OCI-LY1 (cell line): Measurements from ENCODE around the gene BHLHE23.
A peak's percentile ranks its signal among the peaks of the same experiment; 100 is the strongest.

Source experiments
- H2AFZ ChIP-seq: fragments of 200-600 bp; sonication (generic), shearing (Covaris generic); 2 replicates; pipeline ENCODE4 v1.6.0; 2014; ENCODE audit warnings: antibody characterized with exemption, mild to moderate bottlenecking, low read length
- H3F3A ChIP-seq: fragments of 200-600 bp; sonication (generic), shearing (Covaris generic); 2 replicates; pipeline ENCODE4 v1.6.0; 2014; ENCODE audit warnings: mild to moderate bottlenecking, antibody characterized with exemption, low read length, moderate library complexity; ENCODE audit not compliant: insufficient read depth
- H3K27ac ChIP-seq: fragments of 200-600 bp; sonication (generic); 2 replicates; pipeline ENCODE4 v1.5.1; 2014; ENCODE audit warnings: low read length, mixed run types, mild to moderate bottlenecking, low read depth; ENCODE audit not compliant: poor library complexity, severe bottlenecking
- H3K27me3 ChIP-seq: fragments of 200-600 bp; sonication (generic); 2 replicates; pipeline ENCODE4 v1.6.0; 2014; ENCODE audit warnings: antibody characterized with exemption, mild to moderate bottlenecking, low read length, moderate library complexity; ENCODE audit not compliant: insufficient read depth
- H3K36me3 ChIP-seq: fragments of 200-600 bp; sonication (generic); 2 replicates; pipeline ENCODE4 v1.6.1; 2014; ENCODE audit warnings: mild to moderate bottlenecking, antibody characterized with exemption, low read length, moderate library complexity, mixed read lengths; ENCODE audit not compliant: insufficient read depth
- H3K4me1 ChIP-seq: fragments of 200-600 bp; sonication (generic); 2 replicates; pipeline ENCODE4 v1.5.1; 2014; ENCODE audit warnings: mild to moderate bottlenecking, low read length, moderate library complexity; ENCODE audit not compliant: insufficient read depth, severe bottlenecking
- H3K4me2 ChIP-seq: fragments of 200-600 bp; sonication (generic), shearing (Covaris generic); 2 replicates; pipeline ENCODE4 v1.6.1; 2014; ENCODE audit warnings: low read length
- H3K4me3 ChIP-seq: fragments of 200-600 bp; sonication (generic); 2 replicates; pipeline ENCODE4 v1.5.1; 2014; ENCODE audit warnings: low read length, low read depth, mild to moderate bottlenecking, mixed read lengths; ENCODE audit not compliant: poor library complexity, severe bottlenecking
- H3K79me2 ChIP-seq: fragments of 200-600 bp; shearing (Covaris generic); 2 replicates; pipeline ENCODE4 v1.6.1; 2016; ENCODE audit warnings: mixed run types, low read length, mixed read lengths; ENCODE audit not compliant: insufficient read depth
- H3K9ac ChIP-seq: fragments of 200-600 bp; sonication (generic), shearing (Covaris generic); 2 replicates; pipeline ENCODE4 v1.6.1; 2014; ENCODE audit warnings: mild to moderate bottlenecking, low read length, mixed read lengths
- H3K9me2 ChIP-seq: fragments of 200-600 bp; sonication (generic), shearing (Covaris generic); 2 replicates; pipeline ENCODE4 v1.6.1; 2014; ENCODE audit warnings: low read depth, mild to moderate bottlenecking, low read length, mixed read lengths
- H3K9me3 ChIP-seq: fragments of 200-600 bp; shearing (Covaris generic); 2 replicates; pipeline ENCODE4 v1.6.1; 2014; ENCODE audit warnings: low read length, mixed read lengths
- H4K20me1 ChIP-seq: fragments of 200-600 bp; sonication (generic), shearing (Covaris generic); 2 replicates; pipeline ENCODE4 v1.6.0; 2016; ENCODE audit warnings: mild to moderate bottlenecking, low read length; ENCODE audit not compliant: insufficient read depth
- CTCF ChIP-seq: fragments of 200-600 bp; sonication (generic), shearing (Covaris generic); IDR thresholded peaks from 2 replicates; pipeline ENCODE4 v1.5.1; 2017; ENCODE audit warnings: mild to moderate bottlenecking, antibody characterized with exemption, low read length, moderate library complexity, mixed read lengths
- EZH2 ChIP-seq: fragments of 200-600 bp; sonication (generic), shearing (Covaris generic); IDR thresholded peaks from 2 replicates; pipeline ENCODE4 v1.8.0; 2017; ENCODE audit warnings: borderline replicate concordance, mixed run types, mild to moderate bottlenecking, antibody characterized with exemption, low read length, moderate library complexity, mixed read lengths

Gene BHLHE23

GRCh38 chr20:62975251-62975760, 31.5 kb downstream of the BHLHE23 start:
- H3K4me1 ChIP-seq = peaks cover 12% of the 10 kb centered on the region
- no peaks in the 10 kb centered on the region for H3K36me3 ChIP-seq
- no peak overlapping the region for H2AFZ ChIP-seq
- H3K4me3 ChIP-seq = no peak overlapping the region
- no peak overlapping the region for H3K4me2 ChIP-seq
- H3K9me3 ChIP-seq = no peaks in the 10 kb centered on the region
- no peak overlapping the region for H3K9ac ChIP-seq
- H3K79me2 ChIP-seq = no peaks in the 10 kb centered on the region
- no peak for TF ChIP-seq EZH2
- no peak for TF ChIP-seq CTCF
- H3K27me3 ChIP-seq = 0 out of 2 replicates have a peak, but pooled peaks cover 13% of the 10 kb centered on the region
- H3K9me2 ChIP-seq = no peaks in the 10 kb centered on the region
- H4K20me1 ChIP-seq = no peaks in the 10 kb centered on the region
- H3F3A ChIP-seq = no peaks in the 10 kb centered on the region
- H3K27ac ChIP-seq = no peak overlapping the region

- H3K9ac ChIP-seq = no peak overlapping the region
- no peak for TF ChIP-seq CTCF
- no peak for TF ChIP-seq EZH2
- no peak overlapping the region for H3K27ac ChIP-seq
- H3K9me2 ChIP-seq = no peaks in the 10 kb centered on the region
- peaks cover 10% of the 10 kb centered on the region for H3K4me1 ChIP-seq
- H3K79me2 ChIP-seq = no peaks in the 10 kb centered on the region
- H3K4me2 ChIP-seq = no peak overlapping the region
- no peaks in the 10 kb centered on the region for H3F3A ChIP-seq
- H2AFZ ChIP-seq = no peak overlapping the region
- no peaks in the 10 kb centered on the region for H3K36me3 ChIP-seq
- 0 out of 2 replicates have a peak, but pooled peaks cover 13% of the 10 kb centered on the region for H3K27me3 ChIP-seq
- no peak overlapping the region for H3K4me3 ChIP-seq
- no peaks in the 10 kb centered on the region for H4K20me1 ChIP-seq
- H3K9me3 ChIP-seq = no peaks in the 10 kb centered on the region
These were observed 33.7 kb downstream of the BHLHE23 start for GRCh38 chr20:62972845-62973745.

- H3K4me2 ChIP-seq = no peak overlapping the region
- peaks cover 1% of the 10 kb centered on the region for H3K4me1 ChIP-seq
These were observed 34.6 kb downstream of the BHLHE23 start for GRCh38 chr20:62971950-62972844.

More at GRCh38 chr20:62971950-62972844, 34.6 kb downstream of the BHLHE23 start:
- Histone ChIP-seq H3K9me2 (no peaks in the 10 kb centered on the region), H3K9ac (no peak overlapping the region), H3K4me3 (no peak overlapping the region), H4K20me1 (no peaks in the 10 kb centered on the region), H3K79me2 (no peaks in the 10 kb centered on the region), H2AFZ (no peak overlapping the region), H3K9me3 (no peaks in the 10 kb centered on the region), H3F3A (no peaks in the 10 kb centered on the region), H3K27ac (no peak overlapping the region), H3K36me3 (no peaks in the 10 kb centered on the region; the same call in 1 of the 2 replicates), H3K27me3 (0 out of 2 replicates have a peak, but pooled peaks cover 13% of the 10 kb centered on the region)
- TF ChIP-seq CTCF (peak; percentile 76), EZH2 (no peak)
